ENCODE results near the gene DDX60.

The DDX60 gene

DNA sequence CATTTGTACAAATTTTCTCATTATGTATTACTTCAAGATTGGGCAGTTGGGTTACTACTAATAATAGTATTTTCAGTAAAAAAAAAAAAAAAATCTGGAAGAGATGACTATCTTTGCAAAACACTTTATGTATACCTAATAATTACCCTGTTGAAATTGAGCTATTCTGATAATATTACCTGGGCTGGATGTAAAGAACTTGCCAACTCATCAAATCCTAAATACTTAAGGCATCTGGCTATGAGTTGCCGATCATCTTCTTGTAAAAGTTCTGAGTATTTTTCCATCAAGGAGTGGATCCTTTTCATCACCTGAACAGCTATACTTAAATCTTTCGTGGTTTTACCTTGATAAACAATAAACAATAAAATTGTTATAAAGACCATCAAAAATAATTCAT, 42.7 kb downstream of the DDX60 start:
- Histone ChIP-seq H3K9me3 (no peaks in the 10 kb centered on the region), H3K27me3 (no peaks in the 10 kb centered on the region), H3K4me3 (ENCODE audit: low read depth, low read length) (no peak overlapping the region), H3K4me1 (no peaks in the 10 kb centered on the region), H3K36me3 (no peaks in the 10 kb centered on the region)
- TF ChIP-seq, protein P1, sequence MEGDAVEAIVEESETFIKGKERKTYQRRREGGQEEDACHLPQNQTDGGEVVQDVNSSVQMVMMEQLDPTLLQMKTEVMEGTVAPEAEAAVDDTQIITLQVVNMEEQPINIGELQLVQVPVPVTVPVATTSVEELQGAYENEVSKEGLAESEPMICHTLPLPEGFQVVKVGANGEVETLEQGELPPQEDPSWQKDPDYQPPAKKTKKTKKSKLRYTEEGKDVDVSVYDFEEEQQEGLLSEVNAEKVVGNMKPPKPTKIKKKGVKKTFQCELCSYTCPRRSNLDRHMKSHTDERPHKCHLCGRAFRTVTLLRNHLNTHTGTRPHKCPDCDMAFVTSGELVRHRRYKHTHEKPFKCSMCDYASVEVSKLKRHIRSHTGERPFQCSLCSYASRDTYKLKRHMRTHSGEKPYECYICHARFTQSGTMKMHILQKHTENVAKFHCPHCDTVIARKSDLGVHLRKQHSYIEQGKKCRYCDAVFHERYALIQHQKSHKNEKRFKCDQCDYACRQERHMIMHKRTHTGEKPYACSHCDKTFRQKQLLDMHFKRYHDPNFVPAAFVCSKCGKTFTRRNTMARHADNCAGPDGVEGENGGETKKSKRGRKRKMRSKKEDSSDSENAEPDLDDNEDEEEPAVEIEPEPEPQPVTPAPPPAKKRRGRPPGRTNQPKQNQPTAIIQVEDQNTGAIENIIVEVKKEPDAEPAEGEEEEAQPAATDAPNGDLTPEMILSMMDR (IDR thresholded peaks at IDR 0.05; ENCODE audit: low read depth, low read length), result no peak
- no peak for DNase-seq

DNA sequence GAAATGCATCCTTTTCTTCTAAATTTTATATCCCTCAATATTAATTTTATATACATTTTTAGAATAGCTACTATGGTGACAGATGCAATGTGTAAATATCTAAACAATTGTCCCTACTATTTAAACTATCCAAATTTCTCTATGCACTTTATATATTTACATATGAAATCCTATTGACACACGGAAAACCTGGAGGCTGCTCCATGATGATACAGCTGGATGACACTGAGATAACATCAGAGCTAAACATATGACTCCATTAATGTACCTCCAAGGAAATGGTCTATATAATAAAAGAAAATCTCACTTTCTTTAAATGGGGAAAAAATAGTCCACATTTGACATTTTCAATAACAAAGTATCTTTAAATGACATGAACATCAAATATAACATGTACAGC, 43.7 kb downstream of the DDX60 start:
- DNase-seq, result no peak
- H3K4me3 ChIP-seq (ENCODE audit: low read depth, low read length), result no peak overlapping the region
- no peaks in the 10 kb centered on the region for H3K36me3 ChIP-seq
- no peaks in the 10 kb centered on the region for H3K4me1 ChIP-seq
- TF ChIP-seq, protein P1 (IDR thresholded peaks at IDR 0.05; ENCODE audit: low read depth, low read length), result no peak
- H3K9me3 ChIP-seq, result no peaks in the 10 kb centered on the region
- H3K27me3 ChIP-seq, result no peaks in the 10 kb centered on the region

DNA sequence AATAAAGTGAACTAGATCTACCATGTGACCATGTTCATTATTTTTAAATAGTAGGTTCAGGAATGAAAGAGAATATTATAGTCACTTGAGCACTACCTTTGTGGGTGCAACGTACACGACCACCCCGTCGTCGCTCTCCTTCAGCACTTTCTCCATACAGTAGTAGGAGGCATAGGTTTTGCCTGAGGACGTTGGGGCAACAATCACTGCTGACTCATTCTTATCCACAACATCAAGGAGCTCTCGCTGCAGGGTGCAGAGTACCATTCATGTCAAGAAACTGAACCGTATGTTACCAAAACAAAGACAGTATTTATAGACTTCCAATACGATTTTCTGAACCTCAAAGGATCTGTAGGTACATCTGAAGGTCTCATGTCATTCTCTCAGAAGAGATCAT, 44.7 kb downstream of the DDX60 start:
- Histone ChIP-seq H3K36me3 (no peaks in the 10 kb centered on the region), H3K9me3 (no peaks in the 10 kb centered on the region), H3K4me1 (no peaks in the 10 kb centered on the region), H3K27me3 (no peaks in the 10 kb centered on the region), H3K4me3 (ENCODE audit: low read depth, low read length) (no peak overlapping the region)
- no peak for DNase-seq
- TF ChIP-seq, protein P1 (IDR thresholded peaks at IDR 0.05; ENCODE audit: low read depth, low read length), result no peak

DNA sequence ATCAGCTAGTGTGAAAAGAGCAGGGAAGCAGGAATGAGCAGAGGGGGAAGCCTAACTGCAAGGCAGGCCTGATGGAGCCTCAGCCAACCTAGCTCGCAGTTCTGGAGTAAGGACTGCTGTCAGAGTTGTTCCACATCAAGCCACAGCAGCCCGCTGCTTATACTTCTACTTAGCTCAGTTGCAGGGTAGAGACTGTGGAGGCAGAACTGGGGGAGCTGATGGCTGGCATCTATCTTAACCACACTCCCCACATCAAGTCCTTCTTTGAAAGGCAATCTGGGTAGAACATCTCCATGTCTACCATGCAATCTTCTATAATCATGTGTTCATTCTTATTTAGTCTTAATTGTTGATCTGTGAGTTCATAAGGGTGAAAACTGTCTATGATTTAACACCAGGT, 46.1 kb downstream of the DDX60 start:
- no peak for DNase-seq
- H3K4me1 ChIP-seq, result no peaks in the 10 kb centered on the region
- no peak overlapping the region for H3K4me3 ChIP-seq (ENCODE audit: low read depth, low read length)
- no peaks in the 10 kb centered on the region for H3K36me3 ChIP-seq
- TF ChIP-seq, protein P1 (IDR thresholded peaks at IDR 0.05; ENCODE audit: low read depth, low read length), result no peak
- no peaks in the 10 kb centered on the region for H3K27me3 ChIP-seq
- H3K9me3 ChIP-seq, result no peaks in the 10 kb centered on the region

DNA sequence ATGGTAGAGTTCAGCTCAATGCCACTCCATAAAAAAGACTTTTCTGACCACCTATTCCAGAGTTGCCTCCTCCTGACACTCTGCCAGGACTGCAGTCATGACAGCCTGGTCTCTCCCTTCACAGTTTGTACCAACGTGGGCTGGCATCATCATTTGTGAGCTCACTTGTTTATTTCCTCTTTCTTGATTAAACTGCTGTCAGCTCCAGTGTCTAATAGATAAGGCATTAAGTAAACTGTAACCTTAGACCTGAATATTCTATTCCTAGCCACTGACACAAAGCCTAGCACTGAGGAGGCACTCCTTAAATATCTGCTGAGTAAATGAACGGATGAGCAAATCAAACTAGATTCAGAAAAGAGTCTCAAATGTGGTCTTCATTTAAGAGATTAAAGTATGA, 48.7 kb downstream of the DDX60 start:
- H3K27me3 ChIP-seq, result no peaks in the 10 kb centered on the region
- H3K4me1 ChIP-seq, result peaks cover 2% of the 10 kb centered on the region
- no peaks in the 10 kb centered on the region for H3K36me3 ChIP-seq
- H3K9me3 ChIP-seq, result no peaks in the 10 kb centered on the region
- DNase-seq, result no peak
- TF ChIP-seq, protein P1 (IDR thresholded peaks at IDR 0.05; ENCODE audit: low read depth, low read length), result no peak
- no peak overlapping the region for H3K4me3 ChIP-seq (ENCODE audit: low read depth, low read length)

DNA sequence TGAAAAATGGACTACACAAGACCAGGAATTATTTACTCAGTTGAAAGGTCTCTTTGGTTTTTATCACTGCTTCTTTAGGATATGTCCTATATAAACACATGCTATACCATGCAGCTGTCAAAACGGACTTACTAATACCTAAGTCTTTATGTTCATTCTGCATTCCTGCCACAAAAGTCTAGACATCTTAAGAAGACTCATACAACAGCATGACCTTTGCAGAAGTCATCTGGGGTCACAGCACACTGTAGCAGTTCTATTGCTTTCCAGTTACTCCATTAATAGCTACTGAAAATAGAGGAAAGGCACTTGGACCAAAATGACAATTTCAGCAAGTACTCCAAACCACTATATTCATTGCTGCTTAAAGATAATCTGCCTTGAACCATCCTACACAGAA, 53.2 kb downstream of the DDX60 start:
- Histone ChIP-seq H3K9me3 (no peaks in the 10 kb centered on the region), H3K4me3 (ENCODE audit: low read depth, low read length) (no peak overlapping the region), H3K36me3 (no peaks in the 10 kb centered on the region), H3K27me3 (no peaks in the 10 kb centered on the region), H3K4me1 (peaks cover 11% of the 10 kb centered on the region)
- TF ChIP-seq, protein P1 (IDR thresholded peaks at IDR 0.05; ENCODE audit: low read depth, low read length), result no peak
- no peak for DNase-seq
